Stimulated activated CD4-positive, alpha-beta T cell treated with anti-CD3 and anti-CD28 coated beads, TNF-alpha, amount 100 ng/mL, for 24 hours (primary cell): Measurements from ENCODE around the gene CYFIP1.

Experiments used
- DNase-seq, 3 experiments: peaks; one replicate each; pipeline ENCODE4 v3.0.0-alpha.2; 2020; ENCODE audit warnings: low read depth in 3 of 3

Gene CYFIP1

GRCh38 chr15:22869856-22870255, 110.3 kb downstream of the CYFIP1 start:
- DNase-seq = no peak

GRCh38 chr15:22868928-22869327, 111.2 kb downstream of the CYFIP1 start:
- DNase-seq = no peak

- DNase-seq = no peak
Observed at GRCh38 chr15:22868495-22868894, 111.7 kb downstream of the CYFIP1 start.

DNA sequence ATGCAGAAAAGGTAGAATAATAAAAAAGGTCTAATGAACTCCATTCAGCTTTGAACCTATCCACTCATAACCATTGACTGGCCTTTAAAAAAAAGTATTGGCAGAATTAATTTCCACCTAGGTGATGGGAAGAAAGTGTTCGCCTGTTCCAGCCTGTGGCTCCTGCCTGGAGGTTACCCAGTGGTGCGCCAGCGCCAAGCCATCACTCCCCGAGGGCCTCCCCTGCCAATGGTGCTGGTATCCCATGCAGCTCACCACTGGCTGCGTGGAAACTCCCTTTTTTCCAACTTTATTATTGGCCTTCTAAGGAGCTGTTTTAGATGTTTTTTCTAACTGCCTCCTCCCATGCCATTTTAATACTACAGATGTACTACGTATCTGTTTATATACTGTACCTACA, 112.3 kb downstream of the CYFIP1 start:
- DNase-seq = no peak

GRCh38 chr15:22866079-22866478, 114.1 kb downstream of the CYFIP1 start:
- no peak for DNase-seq

GRCh38 chr15:22863356-22863755, 116.8 kb downstream of the CYFIP1 start:
- no peak for DNase-seq

DNA sequence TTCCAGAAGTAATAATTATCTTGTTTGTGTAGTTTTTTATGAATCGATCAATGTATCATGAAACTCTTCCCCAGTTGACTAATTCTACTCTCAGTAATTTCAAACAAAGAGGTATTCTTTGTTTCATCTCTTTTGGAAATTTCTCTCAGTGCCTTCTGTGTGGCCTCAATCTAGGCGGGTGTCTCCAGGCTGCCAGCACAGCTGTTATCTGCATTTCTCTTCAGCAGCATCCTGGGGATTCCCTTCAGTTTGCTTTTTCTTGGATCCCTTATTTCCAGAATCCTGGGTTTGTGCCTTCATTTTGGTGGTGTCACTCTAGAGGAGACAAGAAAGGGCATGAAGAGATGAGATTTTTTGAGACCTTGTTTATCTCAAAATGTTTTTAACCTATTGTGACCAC, 119.0 kb downstream of the CYFIP1 start:
- DNase-seq = no peak

- DNase-seq = no peak
Observed at GRCh38 chr15:22856659-22857058, 123.5 kb downstream of the CYFIP1 start.

DNA sequence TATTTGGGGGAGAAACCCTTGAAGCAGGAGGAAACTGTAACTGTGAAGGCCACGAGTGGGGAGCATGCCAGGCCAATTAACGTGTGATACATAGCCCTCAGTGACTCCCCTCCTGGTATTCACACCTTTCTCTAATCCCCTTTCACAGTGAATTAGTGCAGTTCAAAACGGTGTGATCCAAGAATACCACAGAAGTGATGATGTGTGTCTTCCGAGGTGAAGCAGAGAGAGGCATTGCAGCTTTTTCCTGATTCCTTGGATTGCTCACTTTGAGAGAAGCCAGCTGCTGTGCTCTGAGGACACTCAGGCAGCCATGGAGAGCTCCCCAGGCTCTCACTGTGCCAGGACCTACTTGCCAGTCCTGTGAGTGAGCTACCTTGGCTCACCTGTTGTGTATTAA, 124.4 kb downstream of the CYFIP1 start:
- DNase-seq = no peak

DNA sequence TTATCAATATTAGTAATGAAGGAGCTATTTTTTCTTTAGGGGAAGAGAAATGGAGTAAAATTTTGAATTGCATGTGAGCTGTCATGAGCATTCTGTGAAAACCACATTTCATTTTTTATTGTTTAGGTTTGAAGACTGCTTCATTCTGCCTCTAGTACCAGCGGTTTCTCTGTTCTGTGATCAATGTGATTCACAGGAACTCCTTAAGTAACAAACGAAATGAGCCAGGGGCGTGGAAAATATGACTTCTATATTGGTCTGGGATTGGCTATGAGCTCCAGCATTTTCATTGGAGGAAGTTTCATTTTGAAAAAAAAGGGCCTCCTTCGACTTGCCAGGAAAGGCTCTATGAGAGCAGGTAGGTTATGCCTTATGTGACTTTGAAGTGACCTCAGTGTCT, 128.7 kb downstream of the CYFIP1 start:
- DNase-seq = no peak

- no peak for DNase-seq
Observed at GRCh38 chr15:22850055-22850454, 130.1 kb downstream of the CYFIP1 start.

- DNase-seq = no peak
Observed at GRCh38 chr15:22846073-22846472, 134.1 kb downstream of the CYFIP1 start.

GRCh38 chr15:22845289-22845900, 134.8 kb downstream of the CYFIP1 start:
- no peak for DNase-seq

DNA sequence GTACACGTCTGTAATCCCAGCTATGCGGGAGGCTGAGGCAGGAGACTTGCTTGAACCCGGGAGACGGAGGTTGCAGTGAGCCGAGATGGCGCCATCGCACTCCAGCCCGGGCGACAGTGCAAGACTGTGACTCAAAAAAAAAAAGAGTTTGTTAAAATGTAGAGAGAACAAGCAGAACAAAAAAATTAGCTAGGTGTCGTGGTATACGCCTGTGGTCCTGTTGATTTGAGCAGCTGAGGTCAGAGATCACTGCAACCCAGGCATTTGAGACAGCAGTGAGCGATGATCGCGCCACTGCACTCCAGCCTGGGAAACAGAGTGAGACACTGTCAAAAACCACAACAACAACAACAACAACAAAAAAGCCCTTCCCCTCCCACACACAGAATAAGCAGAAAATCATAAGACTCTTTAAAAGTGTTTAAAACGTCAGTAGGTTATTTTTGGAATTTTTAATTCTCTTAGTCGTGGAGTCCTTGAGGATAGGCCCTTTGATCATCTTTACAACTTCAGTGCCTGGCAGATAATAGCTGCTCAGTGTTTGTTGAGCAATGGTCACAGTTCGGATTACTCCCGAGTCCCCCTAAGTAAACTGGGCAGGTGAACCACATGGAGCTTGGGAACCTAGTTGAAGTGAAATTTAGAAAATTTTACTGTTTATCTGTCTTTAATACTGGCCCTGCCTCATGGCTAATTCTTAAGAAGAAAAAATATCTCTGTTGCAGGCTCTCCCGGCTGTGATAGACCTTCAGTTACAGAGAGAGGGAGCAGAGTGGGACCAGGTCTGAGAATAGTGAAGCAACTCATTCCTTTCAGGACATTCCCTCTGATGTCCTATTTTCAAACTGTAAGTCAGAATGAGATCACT, 135.5 kb downstream of the CYFIP1 start:
- DNase-seq = no peak

DNA sequence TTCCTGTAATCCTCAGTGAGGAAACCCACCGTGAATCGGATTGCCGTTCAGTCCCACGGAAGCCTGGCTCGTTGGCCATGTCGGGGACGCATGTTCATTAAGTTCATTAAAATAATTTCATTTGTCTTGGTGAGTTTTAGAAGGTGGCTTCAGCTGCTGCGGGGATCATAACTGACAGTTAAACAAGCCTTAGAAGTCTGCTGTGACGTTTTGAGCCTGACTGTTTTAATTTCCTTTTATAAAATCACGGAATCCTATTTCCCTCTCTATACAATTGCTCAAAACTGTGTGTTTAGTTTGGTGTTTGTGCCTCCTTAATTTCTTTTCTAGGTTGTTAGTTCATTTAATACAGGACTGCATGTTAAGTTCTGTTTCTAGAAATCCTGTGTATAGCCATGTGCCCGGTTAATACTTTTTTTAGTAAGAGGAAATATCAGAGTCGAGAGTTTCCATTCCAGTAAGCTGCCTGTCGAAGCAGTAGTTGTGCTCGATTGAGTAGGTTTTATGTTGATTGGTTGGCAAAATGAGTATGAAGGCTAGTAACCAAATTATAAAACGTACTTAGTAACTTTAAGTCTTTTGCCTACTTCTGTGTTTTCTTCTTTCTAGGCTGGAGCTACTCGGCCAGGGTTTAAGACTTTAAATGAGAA, 141.0 kb downstream of the CYFIP1 start:
- no peak for DNase-seq

DNA sequence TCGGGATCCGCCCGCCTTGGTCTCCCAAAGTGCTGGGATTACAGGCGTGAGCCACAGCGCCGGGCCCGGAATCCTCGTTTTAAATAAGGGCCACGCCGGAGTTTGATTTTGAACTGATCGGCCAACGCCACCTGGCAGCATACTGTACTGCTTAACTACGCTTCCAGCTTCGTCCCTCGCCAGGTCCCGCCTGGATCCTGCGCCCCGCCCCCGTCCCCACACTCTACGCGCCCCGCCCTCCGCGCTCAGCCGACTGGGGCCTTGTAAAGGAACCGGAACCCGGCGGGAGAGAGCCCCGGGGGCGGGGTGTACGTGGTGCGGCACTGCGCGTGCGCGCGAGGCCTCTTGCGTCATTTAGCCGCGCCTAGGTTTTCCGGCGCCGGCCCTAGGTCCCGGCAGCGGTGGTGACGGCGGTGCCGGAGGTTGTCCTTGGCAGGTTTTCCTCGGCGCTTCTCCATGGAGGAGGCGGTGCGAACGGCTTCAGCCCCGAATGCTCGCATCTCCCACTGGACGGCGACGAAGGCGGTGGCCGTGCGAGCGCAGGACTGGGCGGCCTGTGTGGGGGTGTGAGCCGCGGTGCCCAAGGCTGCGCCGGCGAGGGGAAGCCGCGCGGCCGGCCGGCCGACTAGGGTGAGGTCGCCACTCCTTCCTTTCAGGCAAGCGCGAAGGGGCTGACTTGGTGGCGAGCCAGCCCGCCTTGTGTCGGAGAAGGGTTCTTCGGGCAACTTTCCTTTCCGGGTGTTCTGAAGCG, 141.7 kb downstream of the CYFIP1 start, which contains the start of gene NIPA2:
TSS of gene NIPA2 (plus strand) at position 375 of the 751 bp plus-strand sequence. CDS start 13,066 bp downstream, outside the sequence.
- DNase-seq = peak; percentile 96 to 98 (median 97)

DNA sequence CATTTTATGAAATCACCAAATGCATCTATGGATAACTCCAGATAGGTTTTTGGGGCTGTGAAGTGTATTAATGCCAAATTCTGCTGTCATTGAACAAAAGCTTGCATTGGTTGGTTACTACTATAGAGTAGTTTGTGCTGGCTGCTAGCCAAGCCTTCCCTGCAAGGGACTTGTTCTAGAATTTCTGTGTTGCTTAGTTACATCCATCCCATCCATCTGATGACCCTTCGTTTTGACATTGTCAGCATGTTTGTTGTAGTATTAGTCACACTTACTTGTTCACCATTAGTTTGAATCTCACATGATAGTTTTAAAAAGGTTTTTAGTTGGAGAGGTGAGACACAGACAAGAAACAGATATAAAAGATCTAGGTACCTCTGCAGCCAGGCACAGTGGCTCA, 148.7 kb downstream of the CYFIP1 start:
- no peak for DNase-seq

DNA sequence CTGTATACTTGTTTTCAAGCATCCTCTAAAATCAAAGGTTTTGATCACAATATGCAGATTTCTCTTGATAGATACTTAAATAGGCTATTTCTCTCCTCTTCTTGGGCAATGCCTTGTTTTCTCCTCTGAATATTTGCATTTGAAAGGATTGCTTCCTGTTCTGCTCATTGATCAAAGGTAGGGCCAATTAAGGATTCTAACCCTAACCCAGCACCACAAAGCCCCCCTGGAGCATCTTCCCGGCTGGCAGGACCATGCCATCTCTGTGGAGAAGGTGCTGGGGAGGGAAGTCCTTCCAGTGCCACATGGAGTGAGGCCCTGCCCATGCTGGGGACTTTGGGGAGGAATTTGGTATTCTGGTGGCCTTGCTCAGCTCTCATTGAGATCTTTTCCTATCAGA, 153.0 kb downstream of the CYFIP1 start:
- no peak for DNase-seq

DNA sequence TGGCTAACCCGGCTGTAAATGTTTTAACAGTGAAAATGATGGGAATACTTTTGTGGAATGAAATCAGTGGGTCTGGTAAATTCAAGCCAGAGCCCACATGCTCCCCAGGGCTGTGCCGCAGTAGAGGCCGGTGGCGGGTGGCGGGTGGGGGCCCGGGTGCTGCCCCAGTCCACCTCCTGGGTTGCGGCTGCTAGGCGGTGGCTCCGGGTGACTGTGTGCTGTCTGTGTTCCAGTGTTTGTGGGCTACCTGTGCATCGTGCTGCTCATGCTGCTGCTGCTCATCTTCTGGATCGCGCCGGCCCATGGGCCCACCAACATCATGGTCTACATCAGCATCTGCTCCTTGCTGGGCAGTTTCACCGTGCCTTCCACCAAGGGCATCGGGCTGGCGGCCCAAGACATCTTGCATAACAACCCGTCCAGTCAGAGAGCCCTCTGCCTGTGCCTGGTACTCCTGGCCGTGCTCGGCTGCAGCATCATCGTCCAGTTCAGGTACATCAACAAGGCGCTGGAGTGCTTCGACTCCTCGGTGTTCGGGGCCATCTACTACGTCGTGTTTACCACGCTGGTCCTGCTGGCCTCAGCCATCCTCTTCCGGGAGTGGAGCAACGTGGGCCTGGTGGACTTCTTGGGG, 156.6 kb downstream of the CYFIP1 start:
- DNase-seq = no peak

GRCh38 chr15:22819651-22820050, 160.5 kb downstream of the CYFIP1 start:
- DNase-seq = no peak
